Endothelial cell of umbilical vein (primary cell): ENCODE measurements around the gene NDUFB10. TPM values are rescaled to one million over a fixed set of nuclear protein-coding genes. Genes with fewer than 3 reads are reported as not detected.

Source experiments
- BruUV-seq: library from RNA; stranded (reverse); fragments of 400-500 nt; replicated peaks from 2 replicates; lab custom pipeline; 2021; lab: Mats Ljungman, UMichigan
- CTCF ChIA-PET: fragments of 300-600, 350-600 bp; sonication (Branson Sonifier 250); formaldehyde crosslinking; loops from one replicate; lab custom pipeline; 2021; ENCODE audit warnings: antibody characterized with exemption, inconsistent platforms; lab: Charles Lee
- POLR2A ChIA-PET: fragments of 300-600, 350-600 bp; sonication (Branson Sonifier 250); formaldehyde crosslinking; loops from one replicate; lab custom pipeline; 2021; ENCODE audit warnings: antibody characterized with exemption, inconsistent platforms; lab: Charles Lee
- DNase-seq: peaks from one replicate; pipeline ENCODE4 v3.0.0-alpha.2; 2011; ENCODE audit warnings: low read depth, low spot score
- FAIRE-seq: peaks from 2 replicates; lab custom pipeline; 2011; peaks lifted over from hg19 to GRCh38; lab: Jason Lieb, UNC
- H2AFZ ChIP-seq: 2 replicates; pipeline ENCODE4 v1.6.0; 2012; ENCODE audit warnings: low read depth, low read length, control low read depth, inconsistent platforms
- H3K27ac ChIP-seq: 2 replicates; pipeline ENCODE4 v1.5.1; 2011; ENCODE audit warnings: low read depth, mild to moderate bottlenecking, control low read depth, low read length, moderate library complexity; ENCODE audit not compliant: insufficient read depth
- H3K27me3 ChIP-seq, 2 experiments: 2 replicates each; pipeline versions ENCODE4 v1.6.0 to v1.6.1; 2011; ENCODE audit warnings: low read length in 2 of 2, mixed read lengths in 1 of 2; ENCODE audit not compliant: control insufficient read depth in 2 of 2, insufficient read depth in 2 of 2
- H3K36me3 ChIP-seq, 2 experiments: 2 replicates in 1 of 2; 3 replicates in 1 of 2; pipeline ENCODE4 v1.5.1; 2011; ENCODE audit warnings: low read length in 2 of 2, mild to moderate bottlenecking in 1 of 2, moderate library complexity in 1 of 2; ENCODE audit not compliant: control insufficient read depth in 2 of 2, insufficient read depth in 2 of 2; ENCODE audit errors: extremely low read depth in 1 of 2
- H3K4me1 ChIP-seq: 3 replicates; pipeline ENCODE4 v1.5.1; 2011; ENCODE audit warnings: mild to moderate bottlenecking, low read length; ENCODE audit not compliant: control insufficient read depth, insufficient read depth; ENCODE audit errors: extremely low read depth
- H3K4me2 ChIP-seq: 2 replicates; pipeline ENCODE4 v1.6.1; 2011; ENCODE audit warnings: low read length, control low read depth, mixed read lengths; ENCODE audit not compliant: insufficient read depth
- H3K4me3 ChIP-seq, 3 experiments: fragments of 200-600 bp in 1 of 3; sonication (generic), shearing (Covaris generic) in 1 of 3; replicated peaks in 1 of 3; 2 replicates each; pipeline ENCODE4 v1.5.1; 2011 to 2016; ENCODE audit warnings: control low read depth in 3 of 3, low read length in 3 of 3, mild to moderate bottlenecking in 2 of 3, inconsistent platforms in 1 of 3, low read depth in 1 of 3, moderate library complexity in 1 of 3; ENCODE audit not compliant: insufficient read depth in 1 of 3
- H3K79me2 ChIP-seq: 2 replicates; pipeline ENCODE4 v1.6.0; 2012; ENCODE audit warnings: low read length, inconsistent platforms; ENCODE audit not compliant: control insufficient read depth, insufficient read depth
- H3K9ac ChIP-seq: replicated peaks from 2 replicates; pipeline ENCODE3; 2011; ENCODE audit warnings: low read length, control low read depth; ENCODE audit not compliant: insufficient read depth; ENCODE audit errors: extremely low read depth
- H3K9me1 ChIP-seq: replicated peaks from 3 replicates; pipeline ENCODE4 v1.6.0; 2011; ENCODE audit warnings: mild to moderate bottlenecking, low read length; ENCODE audit not compliant: control insufficient read depth, insufficient read depth; ENCODE audit errors: extremely low read depth
- H3K9me3 ChIP-seq: replicated peaks from 2 replicates; pipeline ENCODE4 v1.5.1; 2012; ENCODE audit warnings: low read length, inconsistent platforms; ENCODE audit not compliant: control insufficient read depth, insufficient read depth
- H4K20me1 ChIP-seq: replicated peaks from 2 replicates; pipeline ENCODE3; 2011; ENCODE audit warnings: mild to moderate bottlenecking, low read length; ENCODE audit not compliant: control insufficient read depth, insufficient read depth; ENCODE audit errors: extremely low read depth
- EZH2 ChIP-seq: IDR thresholded peaks from 2 replicates; pipeline ENCODE4 v1.6.1; 2012; ENCODE audit warnings: borderline replicate concordance, low read depth, mild to moderate bottlenecking, moderate library complexity, low read length, inconsistent platforms; ENCODE audit not compliant: severe bottlenecking
- FOS ChIP-seq: IDR thresholded peaks from 2 replicates; pipeline ENCODE4 v1.6.1; 2011; ENCODE audit warnings: mild to moderate bottlenecking, low read length, moderate library complexity, borderline replicate concordance; ENCODE audit not compliant: insufficient read depth
- GATA2 ChIP-seq: IDR thresholded peaks from 2 replicates; pipeline ENCODE4 v1.7.0; 2011; ENCODE audit warnings: low read depth, mild to moderate bottlenecking, moderate library complexity, mixed read lengths, low read length; ENCODE audit not compliant: insufficient read length, insufficient read depth
- JUN ChIP-seq: IDR thresholded peaks from 2 replicates; pipeline ENCODE4 v1.6.1; 2011; ENCODE audit warnings: borderline replicate concordance, low read depth; ENCODE audit not compliant: insufficient read length, insufficient read depth
- MYC ChIP-seq: IDR thresholded peaks from one replicate; pipeline ENCODE4 v1.6.1; 2011; ENCODE audit warnings: mild to moderate bottlenecking, low read depth, low read length
- POLR2A ChIP-seq: IDR thresholded peaks from 2 replicates; pipeline ENCODE4 v1.6.1; 2012; ENCODE audit warnings: low read depth, mild to moderate bottlenecking, control low read depth, low read length
- POLR2AphosphoS5 ChIP-seq: IDR thresholded peaks from 2 replicates; pipeline ENCODE4 v1.6.1; 2012; ENCODE audit warnings: low read depth, mild to moderate bottlenecking, control low read depth, low read length, moderate library complexity; ENCODE audit not compliant: insufficient read depth
- dilution Hi-C: fragments of 300-500 bp; cut with MboI; formaldehyde crosslinking; loops from one replicate; pipeline ENCODE4 v1.15.0; 2019; ENCODE audit warnings: low sequenced_read_pairs; ENCODE audit not compliant: extremely low pct_ligation_motif_present
- intact Hi-C: fragments of 100-400 bp; cut with micrococcal nuclease; formaldehyde crosslinking; loops from one replicate; pipeline ENCODE4 v1.10.0; 2022
- polyA plus RNA-seq, 4 experiments: library from polyadenylated mRNA; depleted of rRNA in 3 of 4; stranded (reverse) in 3 of 4; unstranded in 1 of 4; fragments of >200 nt; gene quantifications; 2 replicates each; pipeline versions ENCODE4 v1.2.1 to v1.2.3, GENCODE V29; 2011 to 2012; ENCODE audit warnings: missing spikeins in 1 of 4
- total RNA-seq: library from RNA; stranded (reverse); gene quantifications from 2 replicates; pipeline ENCODE4 v1.2.3, GENCODE V29; 2021
- TF ChIP-seq, protein P1 (sequence below), 2 donors: IDR thresholded peaks; 1 replicate in 1 of 2; 2 replicates in 1 of 2; pipeline ENCODE4 v1.5.1; 2011; ENCODE audit warnings: low read length in 2 of 2, mild to moderate bottlenecking in 2 of 2, moderate library complexity in 2 of 2, control low read depth in 1 of 2, inconsistent platforms in 1 of 2, low read depth in 1 of 2; ENCODE audit not compliant: insufficient read depth in 1 of 2; ENCODE audit errors: extremely low read depth in 1 of 2

Gene NDUFB10
- total and polyA plus RNA-seq, 2 donors (not counting 3 experiments of a cell fraction or from before 2014, with no cell fraction given), result 124 to 167 TPM

DNA sequence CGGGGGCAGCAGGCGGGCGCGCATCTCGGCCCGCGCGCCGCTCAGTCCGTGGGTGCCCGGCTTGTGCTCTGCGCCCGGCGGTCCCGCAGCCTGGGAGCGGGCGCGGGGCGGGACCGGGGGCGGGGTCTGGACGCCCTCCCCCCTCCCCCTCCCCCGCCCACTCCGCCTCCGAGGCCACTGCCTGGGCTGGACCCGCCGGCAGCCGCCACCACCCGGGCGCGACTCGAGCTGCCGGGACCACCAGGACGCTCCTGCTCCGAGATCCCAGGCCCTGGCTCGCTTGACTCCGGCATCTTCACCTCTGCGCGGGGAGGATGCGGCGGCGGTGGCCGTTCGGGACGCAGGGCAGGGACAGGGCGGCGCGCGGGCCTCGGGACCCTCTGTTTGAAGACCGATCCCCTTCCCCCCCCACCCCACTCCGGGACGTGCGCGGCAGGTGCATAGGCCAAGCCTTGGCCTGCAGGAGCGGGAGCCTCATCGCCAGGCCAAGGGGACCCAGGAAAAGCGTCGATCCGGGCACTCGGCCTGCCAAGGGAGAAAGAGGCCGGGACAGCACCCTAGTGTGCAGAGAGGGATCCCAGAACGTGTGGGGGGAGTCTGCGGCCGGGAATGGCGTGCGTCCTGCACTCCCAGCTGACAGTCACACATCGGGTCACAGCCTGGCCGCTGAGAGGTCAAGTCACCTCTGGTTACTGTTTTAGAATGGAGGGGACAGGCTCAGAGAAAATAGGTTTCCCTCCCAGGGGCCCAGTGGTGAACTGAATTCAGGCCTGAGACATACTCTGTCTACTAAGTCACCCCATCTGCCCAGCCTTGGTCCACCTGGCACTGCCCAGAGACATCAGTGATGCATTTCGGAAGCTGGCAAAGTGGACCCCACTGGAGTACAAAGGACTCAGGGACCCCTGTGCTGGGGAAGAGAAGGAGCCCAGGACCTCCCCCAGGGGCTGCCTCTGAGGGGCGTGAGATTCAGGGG, 40.7 kb upstream of the NDUFB10 start, which contains the start of gene HS3ST6:
Gene HS3ST6 (minus strand): TSS at position 65 of the 976 bp plus-strand sequence. CDS start 92 bp downstream, outside the sequence.
- Histone ChIP-seq H3K4me1 (no peaks in the 10 kb centered on the region), H3K27ac (no peak within 1 kb of the TSS), H2AFZ (no peak within 1 kb of the TSS), H3K36me3 (no peaks in the 10 kb centered on the region), H3K9ac (no peak within 1 kb of the TSS), H3K9me1 (no peaks in the 10 kb centered on the region), H4K20me1 (no peaks in the 10 kb centered on the region), H3K4me2 (no peak within 1 kb of the TSS), H3K27me3 (peaks cover 44 to 47% of the 10 kb centered on the region in 2 experiments), H3K4me3 (no peak within 1 kb of the TSS), H3K79me2 (no peaks in the 10 kb centered on the region), H3K9me3 (no peaks in the 10 kb centered on the region)
- dilution Hi-C loops, result no loop called here
- intact Hi-C loops, result loop anchor here (5.0 kb wide), 1 partner anchor 696 kb away; no protein-coding TSS in a partner anchor
- POLR2A ChIA-PET, result interaction anchor here (1.1 kb wide), 1 partner anchor 9 kb away, joined by 3 read pairs; no protein-coding TSS in a partner anchor
- TF ChIP-seq FOS, result no peak
- TF ChIP-seq POLR2AphosphoS5, result no peak
- TF ChIP-seq EZH2, result peak; percentile 54
- TF ChIP-seq, protein P1, sequence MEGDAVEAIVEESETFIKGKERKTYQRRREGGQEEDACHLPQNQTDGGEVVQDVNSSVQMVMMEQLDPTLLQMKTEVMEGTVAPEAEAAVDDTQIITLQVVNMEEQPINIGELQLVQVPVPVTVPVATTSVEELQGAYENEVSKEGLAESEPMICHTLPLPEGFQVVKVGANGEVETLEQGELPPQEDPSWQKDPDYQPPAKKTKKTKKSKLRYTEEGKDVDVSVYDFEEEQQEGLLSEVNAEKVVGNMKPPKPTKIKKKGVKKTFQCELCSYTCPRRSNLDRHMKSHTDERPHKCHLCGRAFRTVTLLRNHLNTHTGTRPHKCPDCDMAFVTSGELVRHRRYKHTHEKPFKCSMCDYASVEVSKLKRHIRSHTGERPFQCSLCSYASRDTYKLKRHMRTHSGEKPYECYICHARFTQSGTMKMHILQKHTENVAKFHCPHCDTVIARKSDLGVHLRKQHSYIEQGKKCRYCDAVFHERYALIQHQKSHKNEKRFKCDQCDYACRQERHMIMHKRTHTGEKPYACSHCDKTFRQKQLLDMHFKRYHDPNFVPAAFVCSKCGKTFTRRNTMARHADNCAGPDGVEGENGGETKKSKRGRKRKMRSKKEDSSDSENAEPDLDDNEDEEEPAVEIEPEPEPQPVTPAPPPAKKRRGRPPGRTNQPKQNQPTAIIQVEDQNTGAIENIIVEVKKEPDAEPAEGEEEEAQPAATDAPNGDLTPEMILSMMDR (IDR thresholded peaks at IDR 0.05; ENCODE audit: extremely low read depth in 1 of 2, insufficient read depth in 1 of 2, low read depth in 1 of 2, low read length in 2 of 2), result no peak
- no peak for TF ChIP-seq MYC
- TF ChIP-seq POLR2A, result no peak
- no peak for TF ChIP-seq GATA2
- no peak for TF ChIP-seq JUN
- CTCF ChIA-PET, result interaction anchor here (0.6 to 0.9 kb wide), 2 partner anchors 29 to 1666 kb away, joined by 3 read pairs; no protein-coding TSS in a partner anchor
- DNase-seq, result no peak
- BruUV-seq, result no TSS peak
- no peak for FAIRE-seq
